ENCODE data around the gene RFXAP. TPM values are rescaled to one million over a fixed set of nuclear protein-coding genes. Genes with fewer than 3 reads are reported as not detected.
"Not testable (repeated sequence)": the region's sequence is repeated elsewhere in the genome, so short reads cannot be mapped to it uniquely, and the experiment has no call there.

RFXAP gene
- total RNA-seq, 3 donors from 2014 or later, result 5.0 to 6.3 (median 5.9) TPM

- DNase-seq, result no peak
- Histone ChIP-seq H3K9me3 (no peaks in the 10 kb centered on the region), H3K4me3 (no peak overlapping the region), H3K36me3 (ENCODE audit: low read depth) (no peaks in the 10 kb centered on the region), H3K4me1 (ENCODE audit: low read depth) (no peaks in the 10 kb centered on the region)
- TF ChIP-seq, protein P1, sequence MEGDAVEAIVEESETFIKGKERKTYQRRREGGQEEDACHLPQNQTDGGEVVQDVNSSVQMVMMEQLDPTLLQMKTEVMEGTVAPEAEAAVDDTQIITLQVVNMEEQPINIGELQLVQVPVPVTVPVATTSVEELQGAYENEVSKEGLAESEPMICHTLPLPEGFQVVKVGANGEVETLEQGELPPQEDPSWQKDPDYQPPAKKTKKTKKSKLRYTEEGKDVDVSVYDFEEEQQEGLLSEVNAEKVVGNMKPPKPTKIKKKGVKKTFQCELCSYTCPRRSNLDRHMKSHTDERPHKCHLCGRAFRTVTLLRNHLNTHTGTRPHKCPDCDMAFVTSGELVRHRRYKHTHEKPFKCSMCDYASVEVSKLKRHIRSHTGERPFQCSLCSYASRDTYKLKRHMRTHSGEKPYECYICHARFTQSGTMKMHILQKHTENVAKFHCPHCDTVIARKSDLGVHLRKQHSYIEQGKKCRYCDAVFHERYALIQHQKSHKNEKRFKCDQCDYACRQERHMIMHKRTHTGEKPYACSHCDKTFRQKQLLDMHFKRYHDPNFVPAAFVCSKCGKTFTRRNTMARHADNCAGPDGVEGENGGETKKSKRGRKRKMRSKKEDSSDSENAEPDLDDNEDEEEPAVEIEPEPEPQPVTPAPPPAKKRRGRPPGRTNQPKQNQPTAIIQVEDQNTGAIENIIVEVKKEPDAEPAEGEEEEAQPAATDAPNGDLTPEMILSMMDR (IDR thresholded peaks at IDR 0.05), result no peak
- intact Hi-C loops (cut with DNase I, micrococcal nuclease), result no loop called here
- no peak for ATAC-seq
Measured at GRCh38 chr13:36776175-36776574, 42.8 kb upstream of the RFXAP start.

DNA sequence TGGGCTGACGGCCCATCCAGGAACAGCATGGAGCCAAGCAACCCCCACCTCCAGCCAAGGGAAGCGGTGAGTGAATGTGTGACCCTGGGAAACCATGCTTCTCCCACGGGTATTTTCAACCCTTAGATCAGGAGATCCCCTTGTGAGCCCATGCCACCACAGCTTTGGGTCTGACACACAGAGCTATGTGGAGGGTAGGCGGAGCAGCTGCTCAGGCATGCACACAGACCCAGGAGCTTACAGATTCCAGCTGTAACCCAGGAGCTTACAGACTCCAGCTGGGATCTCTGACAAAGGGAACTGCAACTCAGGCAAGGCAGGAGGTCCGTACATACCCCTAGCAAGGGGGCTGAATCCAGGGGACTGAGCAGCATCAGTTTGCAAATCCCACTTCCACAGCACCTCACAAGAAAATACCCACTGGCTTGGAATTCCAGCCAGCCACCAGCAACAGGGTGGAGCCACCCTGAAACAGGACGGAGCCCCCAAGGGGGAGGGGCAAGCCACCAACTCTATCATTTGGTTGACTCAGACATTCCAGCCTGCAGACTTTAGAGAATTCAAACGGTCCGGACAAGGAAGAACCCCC is 40.8 kb upstream of the RFXAP start:
- DNase-seq (no peak), ATAC-seq (no peak)
- Histone ChIP-seq H3K36me3 (ENCODE audit: low read depth) (no peaks in the 10 kb centered on the region), H3K4me1 (ENCODE audit: low read depth) (no peaks in the 10 kb centered on the region), H3K4me3 (no peak overlapping the region), H3K9me3 (no peaks in the 10 kb centered on the region)
- TF ChIP-seq, protein P1 (IDR thresholded peaks at IDR 0.05), result no peak
- intact Hi-C loops (cut with DNase I, micrococcal nuclease), result no loop called here

DNA sequence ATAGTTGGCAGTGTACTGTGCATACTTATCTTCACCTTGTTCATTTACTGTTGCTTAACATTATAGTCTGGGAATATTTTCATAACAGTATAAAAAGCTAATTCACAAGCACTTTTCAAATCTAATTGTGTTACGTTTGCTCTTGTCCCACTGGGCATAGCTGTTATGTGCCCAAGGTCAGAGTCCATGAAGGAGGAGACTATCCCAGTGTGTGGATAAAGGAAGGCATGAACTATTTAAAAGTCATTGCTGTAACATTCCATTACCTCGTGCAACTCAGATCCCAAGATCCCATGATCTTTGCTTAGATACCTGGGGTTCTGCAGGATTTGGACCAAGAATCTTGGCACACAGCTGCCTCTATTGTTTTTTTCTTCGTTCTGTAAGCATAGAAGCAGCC is 35.1 kb upstream of the RFXAP start:
- ATAC-seq, result no peak
- TF ChIP-seq, protein P1 (IDR thresholded peaks at IDR 0.05), result no peak
- Histone ChIP-seq H3K4me3 (no peak overlapping the region), H3K9me3 (no peaks in the 10 kb centered on the region), H3K36me3 (ENCODE audit: low read depth) (no peaks in the 10 kb centered on the region), H3K4me1 (ENCODE audit: low read depth) (no peaks in the 10 kb centered on the region)
- no peak for DNase-seq
- intact Hi-C loops (cut with DNase I, micrococcal nuclease), result no loop called here

GRCh38 chr13:36786175-36786574 is 32.8 kb upstream of the RFXAP start:
- intact Hi-C loops (cut with DNase I, micrococcal nuclease); H3K36me3 ChIP-seq (ENCODE audit: low read depth); H3K4me1 ChIP-seq (ENCODE audit: low read depth); H3K4me3 ChIP-seq; H3K9me3 ChIP-seq; DNase-seq; ATAC-seq: not testable (repeated sequence)

- TF ChIP-seq, protein P1 (IDR thresholded peaks at IDR 0.05), result no peak
- Histone ChIP-seq H3K9me3 (no peaks in the 10 kb centered on the region), H3K4me1 (ENCODE audit: low read depth) (no peaks in the 10 kb centered on the region), H3K4me3 (no peak overlapping the region), H3K36me3 (ENCODE audit: low read depth) (no peaks in the 10 kb centered on the region)
- DNase-seq (no peak), ATAC-seq (no peak)
- intact Hi-C loops (cut with DNase I, micrococcal nuclease), result no loop called here
Measured at GRCh38 chr13:36787181-36787580, 31.8 kb upstream of the RFXAP start.

- H3K4me3 ChIP-seq, result no peak overlapping the region
- no peaks in the 10 kb centered on the region for H3K4me1 ChIP-seq (ENCODE audit: low read depth)
- TF ChIP-seq, protein P1 (IDR thresholded peaks at IDR 0.05), result no peak
- H3K9me3 ChIP-seq, result no peaks in the 10 kb centered on the region
- no peak for DNase-seq
- intact Hi-C loops (cut with DNase I, micrococcal nuclease), result no loop called here
- ATAC-seq, result no peak
- no peaks in the 10 kb centered on the region for H3K36me3 ChIP-seq (ENCODE audit: low read depth)
Measured at GRCh38 chr13:36788276-36788675, 30.7 kb upstream of the RFXAP start.
